DND-41 (cell line): Measurements from ENCODE around the gene SLAMF9.

Experiments
- EZH2 ChIP-seq: IDR thresholded peaks from 3 replicates; pipeline ENCODE4 v1.6.1; 2012; ENCODE audit warnings: borderline replicate concordance, low read depth, mild to moderate bottlenecking, moderate library complexity, low read length, inconsistent platforms; ENCODE audit not compliant: severe bottlenecking
- TF ChIP-seq, protein P1 (sequence below): IDR thresholded peaks from 2 replicates; pipeline ENCODE4 v1.5.1; 2012; ENCODE audit warnings: borderline replicate concordance, low read length, moderate library complexity, mild to moderate bottlenecking; ENCODE audit not compliant: poor library complexity, severe bottlenecking; ENCODE audit errors: extremely low read depth

- TF ChIP-seq EZH2 = no peak
- TF ChIP-seq, protein P1, sequence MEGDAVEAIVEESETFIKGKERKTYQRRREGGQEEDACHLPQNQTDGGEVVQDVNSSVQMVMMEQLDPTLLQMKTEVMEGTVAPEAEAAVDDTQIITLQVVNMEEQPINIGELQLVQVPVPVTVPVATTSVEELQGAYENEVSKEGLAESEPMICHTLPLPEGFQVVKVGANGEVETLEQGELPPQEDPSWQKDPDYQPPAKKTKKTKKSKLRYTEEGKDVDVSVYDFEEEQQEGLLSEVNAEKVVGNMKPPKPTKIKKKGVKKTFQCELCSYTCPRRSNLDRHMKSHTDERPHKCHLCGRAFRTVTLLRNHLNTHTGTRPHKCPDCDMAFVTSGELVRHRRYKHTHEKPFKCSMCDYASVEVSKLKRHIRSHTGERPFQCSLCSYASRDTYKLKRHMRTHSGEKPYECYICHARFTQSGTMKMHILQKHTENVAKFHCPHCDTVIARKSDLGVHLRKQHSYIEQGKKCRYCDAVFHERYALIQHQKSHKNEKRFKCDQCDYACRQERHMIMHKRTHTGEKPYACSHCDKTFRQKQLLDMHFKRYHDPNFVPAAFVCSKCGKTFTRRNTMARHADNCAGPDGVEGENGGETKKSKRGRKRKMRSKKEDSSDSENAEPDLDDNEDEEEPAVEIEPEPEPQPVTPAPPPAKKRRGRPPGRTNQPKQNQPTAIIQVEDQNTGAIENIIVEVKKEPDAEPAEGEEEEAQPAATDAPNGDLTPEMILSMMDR = no peak
Measured at GRCh38 chr1:159951016-159951415, 3.0 kb downstream of the SLAMF9 start.
